Measurements from ENCODE around the gene SPATA2L.

GRCh38 chr16:89651584-89651983 lies 49.9 kb downstream of the SPATA2L start:
- TF ChIP-seq, protein P1, sequence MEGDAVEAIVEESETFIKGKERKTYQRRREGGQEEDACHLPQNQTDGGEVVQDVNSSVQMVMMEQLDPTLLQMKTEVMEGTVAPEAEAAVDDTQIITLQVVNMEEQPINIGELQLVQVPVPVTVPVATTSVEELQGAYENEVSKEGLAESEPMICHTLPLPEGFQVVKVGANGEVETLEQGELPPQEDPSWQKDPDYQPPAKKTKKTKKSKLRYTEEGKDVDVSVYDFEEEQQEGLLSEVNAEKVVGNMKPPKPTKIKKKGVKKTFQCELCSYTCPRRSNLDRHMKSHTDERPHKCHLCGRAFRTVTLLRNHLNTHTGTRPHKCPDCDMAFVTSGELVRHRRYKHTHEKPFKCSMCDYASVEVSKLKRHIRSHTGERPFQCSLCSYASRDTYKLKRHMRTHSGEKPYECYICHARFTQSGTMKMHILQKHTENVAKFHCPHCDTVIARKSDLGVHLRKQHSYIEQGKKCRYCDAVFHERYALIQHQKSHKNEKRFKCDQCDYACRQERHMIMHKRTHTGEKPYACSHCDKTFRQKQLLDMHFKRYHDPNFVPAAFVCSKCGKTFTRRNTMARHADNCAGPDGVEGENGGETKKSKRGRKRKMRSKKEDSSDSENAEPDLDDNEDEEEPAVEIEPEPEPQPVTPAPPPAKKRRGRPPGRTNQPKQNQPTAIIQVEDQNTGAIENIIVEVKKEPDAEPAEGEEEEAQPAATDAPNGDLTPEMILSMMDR (conservative IDR thresholded peaks at IDR 0.05) = no peak
- no peak for TF ChIP-seq ZFX (IDR thresholded peaks at IDR 0.05)

Measured in C4-2B (cell line).